K562 (cell line): Measurements from ENCODE around the gene GNAQ. TPM values are rescaled to one million over a fixed set of nuclear protein-coding genes. Genes with fewer than 3 reads are reported as not detected.

Source experiments
- ATAC-seq: fragments of 200-7000 bp; cut with Tn5 transposase; 3 replicates; pipeline ENCODE4 v1.9.1; 2020; ENCODE audit warnings: moderate library complexity
- BruUV-seq: library from RNA; stranded (reverse); fragments of 400-500 nt; replicated peaks from 2 replicates; lab custom pipeline; 2021; lab: Mats Ljungman, UMichigan
- CTCF ChIA-PET: fragments of 300-600 bp; formaldehyde crosslinking; extraction: SDS; loops from one replicate; lab custom pipeline; 2021; ENCODE audit warnings: low intra/inter-chr PET ratio; lab: Yijun Ruan, JAX
- POLR2A ChIA-PET: fragments of 300-600, 350-650 bp; sonication (Branson Sonifier 250); formaldehyde crosslinking; extraction: SDS; loops from one replicate; lab custom pipeline; 2021; ENCODE audit warnings: antibody characterized with exemption, inconsistent platforms; lab: Yijun Ruan, JAX
- DNase-seq, 4 experiments: peaks; one replicate each; pipeline versions ENCODE4 v3.0.0 to v3.0.0-alpha.2; 2011 to 2018; ENCODE audit warnings: low spot score in 3 of 4, mixed read lengths in 3 of 4; ENCODE audit errors: extremely low read depth in 1 of 4
- FAIRE-seq: peaks from 2 replicates; lab custom pipeline; 2011; peaks lifted over from hg19 to GRCh38; lab: Jason Lieb, UNC
- H2AFZ ChIP-seq: 2 replicates; pipeline ENCODE4 v1.6.0; 2011; ENCODE audit warnings: low read depth, low read length, control low read depth, inconsistent platforms
- H3K27ac ChIP-seq: fragments of 200-600 bp; 3 replicates; pipeline ENCODE4 v1.8.0; 2011; ENCODE audit warnings: low read depth, mild to moderate bottlenecking, control low read depth, inconsistent platforms, low read length, moderate library complexity, mixed read lengths; ENCODE audit errors: extremely low read depth
- H3K27me3 ChIP-seq, 2 experiments: fragments of 300-600 bp in 1 of 2; 2 replicates in 1 of 2; 3 replicates in 1 of 2; pipeline versions ENCODE4 v1.6.0 to v1.8.0; 2011; ENCODE audit warnings: inconsistent platforms in 2 of 2, low read length in 2 of 2, mild to moderate bottlenecking in 1 of 2, mixed read lengths in 1 of 2, moderate library complexity in 1 of 2; ENCODE audit not compliant: control insufficient read depth in 2 of 2, insufficient read depth in 2 of 2
- H3K36me3 ChIP-seq: fragments of 300-600 bp; 3 replicates; pipeline ENCODE4 v1.8.0; 2011; ENCODE audit warnings: mild to moderate bottlenecking, low read length, inconsistent platforms; ENCODE audit not compliant: control insufficient read depth, insufficient read depth
- H3K4me1 ChIP-seq, 2 experiments: fragments of 200-600 bp in 1 of 2; replicated peaks in 1 of 2; 2 replicates in 1 of 2; 3 replicates in 1 of 2; pipeline versions ENCODE4 v1.5.1 to v1.8.0; 2011; ENCODE audit warnings: inconsistent platforms in 2 of 2, low read length in 2 of 2, mild to moderate bottlenecking in 1 of 2, mixed read lengths in 1 of 2, moderate library complexity in 1 of 2; ENCODE audit not compliant: control insufficient read depth in 2 of 2, insufficient read depth in 2 of 2
- H3K4me2 ChIP-seq: 2 replicates; pipeline ENCODE4 v1.6.1; 2011; ENCODE audit warnings: low read length, control low read depth, inconsistent platforms, mixed read lengths; ENCODE audit not compliant: insufficient read depth
- H3K4me3 ChIP-seq: fragments of 200-600 bp; sonication (generic), shearing (Covaris generic); 2 replicates; pipeline ENCODE4 v1.5.1; 2016; ENCODE audit warnings: control low read depth, inconsistent platforms
- H3K79me2 ChIP-seq: fragments of 200-600 bp; 3 replicates; pipeline ENCODE4 v1.8.0; 2011; ENCODE audit warnings: low read length, inconsistent platforms; ENCODE audit not compliant: control insufficient read depth, insufficient read depth
- H3K9ac ChIP-seq, 2 experiments: 2 replicates each; pipeline versions ENCODE4 v1.6.0 to v1.6.1; 2011; ENCODE audit warnings: low read depth in 2 of 2, low read length in 2 of 2, control low read depth in 1 of 2, inconsistent platforms in 1 of 2, mild to moderate bottlenecking in 1 of 2, mixed read lengths in 1 of 2; ENCODE audit not compliant: insufficient read depth in 1 of 2
- H3K9me1 ChIP-seq: one replicate; pipeline ENCODE4 v1.6.0; 2011; ENCODE audit warnings: inconsistent platforms, mild to moderate bottlenecking, low read length, moderate library complexity; ENCODE audit not compliant: control insufficient read depth, insufficient read depth
- H3K9me3 ChIP-seq: replicated peaks from 2 replicates; pipeline ENCODE4 v1.5.1; 2011; ENCODE audit warnings: low read depth, low read length, inconsistent platforms; ENCODE audit not compliant: control insufficient read depth, insufficient read depth
- H4K20me1 ChIP-seq: replicated peaks from 2 replicates; pipeline ENCODE4 v1.6.1; 2011; ENCODE audit warnings: low read length, inconsistent platforms, mixed read lengths; ENCODE audit not compliant: control insufficient read depth, insufficient read depth
- NFRKB ChIP-seq: fragments of 450-650 bp; IDR thresholded peaks from 2 replicates; pipeline ENCODE4 v1.6.1; 2016; ENCODE audit warnings: low read depth
- RAD21 ChIP-seq, 2 experiments: fragments of 250-450 bp in 1 of 2; fragments of 450-650 bp in 1 of 2; sonication (Bioruptor Pico) in 1 of 2; formaldehyde crosslinking in 1 of 2; IDR thresholded peaks in 1 of 2; conservative IDR thresholded peaks in 1 of 2; 2 replicates each; pipeline versions ENCODE4 v1.4.0 to v1.8.0; 2020 to 2022; ENCODE audit warnings: mild to moderate bottlenecking in 2 of 2, moderate library complexity in 1 of 2
- RFX5 ChIP-seq: IDR thresholded peaks from 2 replicates; pipeline ENCODE4 v1.6.1; 2011; ENCODE audit warnings: low read depth, mild to moderate bottlenecking, improper control_type of control experiment, low read length
- SRSF1 ChIP-seq: fragments of 200-400 bp; formaldehyde crosslinking; IDR thresholded peaks from 2 replicates; pipeline ENCODE4 v1.6.1; 2017; ENCODE audit warnings: mild to moderate bottlenecking, low read depth, low read length, moderate library complexity
- ZC3H4 ChIP-seq: sonication (generic); formaldehyde crosslinking; IDR thresholded peaks from 2 replicates; pipeline ENCODE4 v1.9.0; 2021; ENCODE audit warnings: missing genetic modification reagents, borderline replicate concordance
- ZNF316 ChIP-seq: fragments of 450-650 bp; IDR thresholded peaks from 2 replicates; pipeline ENCODE4 v1.6.1; 2016
- WGBS: fragments of 100-300 bp; shearing (Covaris generic); methylation state at CpG from one replicate; pipeline ENCODE4 v1.1.6; 2016; ENCODE audit warnings: low coverage, mixed read lengths; ENCODE audit not compliant: insufficient coverage; ENCODE audit errors: missing lambda C conversion rate; 5-methylcytosine and 5-hydroxymethylcytosine counted together
- in situ Hi-C: fragments of 300-500 bp; cut with MboI; formaldehyde crosslinking; loops from 4 replicates; pipeline ENCODE4 v1.15.0; 2018; ENCODE audit warnings: inconsistent platforms, mixed read lengths
- intact Hi-C: fragments of 100-400 bp; cut with micrococcal nuclease; formaldehyde crosslinking; loops from 2 replicates; pipeline ENCODE4 v1.14.2; 2022
- polyA plus RNA-seq, 8 experiments: library from polyadenylated mRNA; depleted of rRNA in 4 of 8; stranded (reverse) in 5 of 8; unstranded in 3 of 8; fragments of >200 nt; fragmentation: Nextera tagmentation in 2 of 8; fragmentation: Illumina TruSeq in 1 of 8; extraction: Ambion mirVana in 2 of 8; extraction: Trizol in 1 of 8; gene quantifications; 2 replicates each; pipeline versions ENCODE4 v1.2.1 to v1.2.3, GENCODE V29; 2011 to 2014; ENCODE audit warnings: inconsistent platforms in 1 of 8, missing spikeins in 1 of 8
- total RNA-seq, 7 experiments: library from RNA; depleted of rRNA in 6 of 7; stranded (reverse); fragments of >200 nt in 6 of 7; fragmentation: Illumina TruSeq in 2 of 7; extraction: Trizol in 2 of 7; gene quantifications; 2 replicates each; pipeline versions ENCODE4 v1.2.1 to v1.2.3, GENCODE V29; 2011 to 2021; ENCODE audit warnings: low replicate concordance in 1 of 7
- TF ChIP-seq, protein P1 (sequence below), 2 experiments: IDR thresholded peaks in 1 of 2; conservative IDR thresholded peaks in 1 of 2; 2 replicates each; pipeline ENCODE4 v1.6.1; 2016; ENCODE audit warnings: low read depth in 2 of 2, mild to moderate bottlenecking in 1 of 2, missing compliant biosample characterization in 1 of 2, missing genetic modification characterization in 1 of 2, moderate library complexity in 1 of 2
- TF ChIP-seq, protein P2 (sequence below): fragments of 450-650 bp; formaldehyde crosslinking; IDR thresholded peaks from 2 replicates; pipeline ENCODE4 v1.4.0; 2020; ENCODE audit warnings: mild to moderate bottlenecking, moderate library complexity
- TF ChIP-seq, protein P3 (sequence below): sonication (generic); formaldehyde crosslinking; IDR thresholded peaks from 2 replicates; pipeline ENCODE4 v1.4.0; 2020; ENCODE audit warnings: mild to moderate bottlenecking, missing genetic modification reagents

The GNAQ gene
- total and polyA plus RNA-seq, 9 of the 15 experiments (the other 6 are each of a cell fraction or from before 2014, with no cell fraction given) = 4.8 to 27.9 (median 17.5) TPM

DNA sequence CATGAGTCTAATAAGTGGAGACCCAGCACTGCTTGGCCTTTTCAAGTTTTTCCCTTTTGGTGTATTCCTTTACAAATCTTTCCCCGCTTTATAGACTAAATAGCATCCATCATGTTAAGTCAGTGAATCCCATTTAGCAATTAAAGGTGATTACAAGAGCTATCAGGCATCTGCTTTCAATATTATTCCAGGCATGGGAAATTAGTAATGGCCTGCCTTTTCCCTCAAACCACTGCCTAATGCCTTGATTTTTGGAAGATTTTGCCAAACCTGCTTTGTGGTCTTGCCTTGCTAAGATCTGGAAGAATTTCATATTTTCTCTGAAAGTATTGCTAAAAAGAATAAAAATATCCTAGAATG is 280.6 kb downstream of the GNAQ start (continued):
- TF ChIP-seq, protein P1, sequence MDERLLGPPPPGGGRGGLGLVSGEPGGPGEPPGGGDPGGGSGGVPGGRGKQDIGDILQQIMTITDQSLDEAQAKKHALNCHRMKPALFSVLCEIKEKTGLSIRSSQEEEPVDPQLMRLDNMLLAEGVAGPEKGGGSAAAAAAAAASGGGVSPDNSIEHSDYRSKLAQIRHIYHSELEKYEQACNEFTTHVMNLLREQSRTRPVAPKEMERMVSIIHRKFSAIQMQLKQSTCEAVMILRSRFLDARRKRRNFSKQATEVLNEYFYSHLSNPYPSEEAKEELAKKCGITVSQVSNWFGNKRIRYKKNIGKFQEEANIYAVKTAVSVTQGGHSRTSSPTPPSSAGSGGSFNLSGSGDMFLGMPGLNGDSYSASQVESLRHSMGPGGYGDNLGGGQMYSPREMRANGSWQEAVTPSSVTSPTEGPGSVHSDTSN (CRISPR knock-in tag; IDR thresholded peaks at IDR 0.05; ENCODE audit: low read depth) = no peak
- TF ChIP-seq, protein P1 (tag; conservative IDR thresholded peaks at IDR 0.05; ENCODE audit: low read depth) = no peak
- TF ChIP-seq ZC3H4 (CRISPR knock-in tag) = no peak
- TF ChIP-seq ZNF316 = no peak
- no peak for TF ChIP-seq RAD21 (CRISPR knock-in tag; conservative IDR thresholded peaks at IDR 0.05 in 1 of 2, IDR thresholded peaks at IDR 0.05 in 1 of 2)
- no peak for TF ChIP-seq NFRKB
- TF ChIP-seq, all 486 proteins: peak for 0

DNA sequence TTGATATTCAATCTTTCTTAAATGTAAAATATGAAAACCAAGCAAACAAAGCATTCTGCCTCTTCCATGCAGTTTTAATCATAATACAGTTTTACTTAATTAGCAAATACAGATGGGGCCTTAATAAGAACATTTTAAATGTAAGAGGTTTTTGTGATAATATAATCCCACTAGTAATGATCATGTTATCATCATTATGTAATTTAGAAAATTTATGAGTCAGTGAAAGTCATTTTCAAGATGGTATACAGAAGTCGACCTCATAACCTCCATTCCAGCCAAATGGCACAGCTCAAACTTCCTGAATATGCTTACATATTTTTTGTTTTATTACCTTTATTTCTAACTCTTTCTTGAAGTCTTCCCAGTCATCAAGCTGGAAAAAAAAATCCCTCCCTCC is 281.3 kb downstream of the GNAQ start:
- no TSS peak for BruUV-seq
- CTCF ChIA-PET = no interaction called here
- WGBS = 67% methylated on average over 1 of the region's 1 CpG

More for the DNA sequence above, 281.3 kb downstream of the GNAQ start:
- H3K27ac ChIP-seq = no peak overlapping the region
- POLR2A ChIA-PET = no interaction called here
- intact Hi-C loops = loop anchor here (2.0 to 5.0 kb wide), 3 partner anchors 73 to 318 kb away; no protein-coding TSS in a partner anchor
- DNase-seq (no peak), ATAC-seq (no peak), FAIRE-seq (no peak)
- no peak overlapping the region for H3K4me2 ChIP-seq
- H3K27me3 ChIP-seq = no peaks in the 10 kb centered on the region
- H3K36me3 ChIP-seq = no peaks in the 10 kb centered on the region; the same call in 2 of the 3 replicates
- no peaks in the 10 kb centered on the region for H3K79me2 ChIP-seq
- H2AFZ ChIP-seq = no peak overlapping the region
- no peaks in the 10 kb centered on the region for H3K9me1 ChIP-seq
- no peaks in the 10 kb centered on the region for H3K9me3 ChIP-seq
- no peaks in the 10 kb centered on the region for H4K20me1 ChIP-seq
- H3K9ac ChIP-seq = no peak overlapping the region
- TF ChIP-seq SRSF1 (no peak), RFX5 (no peak)
- TF ChIP-seq, protein P2, sequence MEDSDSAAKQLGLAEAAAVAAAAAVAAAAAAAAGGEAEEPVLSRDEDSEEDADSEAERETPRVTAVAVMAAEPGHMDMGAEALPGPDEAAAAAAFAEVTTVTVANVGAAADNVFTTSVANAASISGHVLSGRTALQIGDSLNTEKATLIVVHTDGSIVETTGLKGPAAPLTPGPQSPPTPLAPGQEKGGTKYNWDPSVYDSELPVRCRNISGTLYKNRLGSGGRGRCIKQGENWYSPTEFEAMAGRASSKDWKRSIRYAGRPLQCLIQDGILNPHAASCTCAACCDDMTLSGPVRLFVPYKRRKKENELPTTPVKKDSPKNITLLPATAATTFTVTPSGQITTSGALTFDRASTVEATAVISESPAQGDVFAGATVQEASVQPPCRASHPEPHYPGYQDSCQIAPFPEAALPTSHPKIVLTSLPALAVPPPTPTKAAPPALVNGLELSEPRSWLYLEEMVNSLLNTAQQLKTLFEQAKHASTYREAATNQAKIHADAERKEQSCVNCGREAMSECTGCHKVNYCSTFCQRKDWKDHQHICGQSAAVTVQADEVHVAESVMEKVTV (CRISPR knock-in tag) = no peak
- TF ChIP-seq, protein P3, sequence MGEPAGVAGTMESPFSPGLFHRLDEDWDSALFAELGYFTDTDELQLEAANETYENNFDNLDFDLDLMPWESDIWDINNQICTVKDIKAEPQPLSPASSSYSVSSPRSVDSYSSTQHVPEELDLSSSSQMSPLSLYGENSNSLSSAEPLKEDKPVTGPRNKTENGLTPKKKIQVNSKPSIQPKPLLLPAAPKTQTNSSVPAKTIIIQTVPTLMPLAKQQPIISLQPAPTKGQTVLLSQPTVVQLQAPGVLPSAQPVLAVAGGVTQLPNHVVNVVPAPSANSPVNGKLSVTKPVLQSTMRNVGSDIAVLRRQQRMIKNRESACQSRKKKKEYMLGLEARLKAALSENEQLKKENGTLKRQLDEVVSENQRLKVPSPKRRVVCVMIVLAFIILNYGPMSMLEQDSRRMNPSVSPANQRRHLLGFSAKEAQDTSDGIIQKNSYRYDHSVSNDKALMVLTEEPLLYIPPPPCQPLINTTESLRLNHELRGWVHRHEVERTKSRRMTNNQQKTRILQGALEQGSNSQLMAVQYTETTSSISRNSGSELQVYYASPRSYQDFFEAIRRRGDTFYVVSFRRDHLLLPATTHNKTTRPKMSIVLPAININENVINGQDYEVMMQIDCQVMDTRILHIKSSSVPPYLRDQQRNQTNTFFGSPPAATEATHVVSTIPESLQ (CRISPR knock-in tag) = no peak
- H3K4me3 ChIP-seq = no peak overlapping the region
- in situ Hi-C loops = loop anchor here (10.0 kb wide), 1 partner anchor 305 kb away; no protein-coding TSS in a partner anchor
- peaks cover 4 to 5% of the 10 kb centered on the region in 2 experiments; a peak in 2 of 5 replicates for H3K4me1 ChIP-seq
